Endothelial cell of umbilical vein (primary cell): ENCODE measurements around the gene ZNF462. TPM values are rescaled to one million over a fixed set of nuclear protein-coding genes. Genes with fewer than 3 reads are reported as not detected.

Experiments used
- BruUV-seq: library from RNA; stranded (reverse); fragments of 400-500 nt; replicated peaks from 2 replicates; lab custom pipeline; 2021; lab: Mats Ljungman, UMichigan
- CTCF ChIA-PET: fragments of 300-600, 350-600 bp; sonication (Branson Sonifier 250); formaldehyde crosslinking; loops from one replicate; lab custom pipeline; 2021; ENCODE audit warnings: antibody characterized with exemption, inconsistent platforms; lab: Charles Lee
- POLR2A ChIA-PET: fragments of 300-600, 350-600 bp; sonication (Branson Sonifier 250); formaldehyde crosslinking; loops from one replicate; lab custom pipeline; 2021; ENCODE audit warnings: antibody characterized with exemption, inconsistent platforms; lab: Charles Lee
- DNase-seq: peaks from one replicate; pipeline ENCODE4 v3.0.0-alpha.2; 2011; ENCODE audit warnings: low read depth, low spot score
- FAIRE-seq: peaks from 2 replicates; lab custom pipeline; 2011; peaks lifted over from hg19 to GRCh38; lab: Jason Lieb, UNC
- H2AFZ ChIP-seq: 2 replicates; pipeline ENCODE4 v1.6.0; 2012; ENCODE audit warnings: low read depth, low read length, control low read depth, inconsistent platforms
- H3K27ac ChIP-seq: 2 replicates; pipeline ENCODE4 v1.5.1; 2011; ENCODE audit warnings: low read depth, mild to moderate bottlenecking, control low read depth, low read length, moderate library complexity; ENCODE audit not compliant: insufficient read depth
- H3K27me3 ChIP-seq, 2 experiments: 2 replicates each; pipeline versions ENCODE4 v1.6.0 to v1.6.1; 2011; ENCODE audit warnings: low read length in 2 of 2, mixed read lengths in 1 of 2; ENCODE audit not compliant: control insufficient read depth in 2 of 2, insufficient read depth in 2 of 2
- H3K36me3 ChIP-seq, 2 experiments: 2 replicates in 1 of 2; 3 replicates in 1 of 2; pipeline ENCODE4 v1.5.1; 2011; ENCODE audit warnings: low read length in 2 of 2, mild to moderate bottlenecking in 1 of 2, moderate library complexity in 1 of 2; ENCODE audit not compliant: control insufficient read depth in 2 of 2, insufficient read depth in 2 of 2; ENCODE audit errors: extremely low read depth in 1 of 2
- H3K4me1 ChIP-seq: 3 replicates; pipeline ENCODE4 v1.5.1; 2011; ENCODE audit warnings: mild to moderate bottlenecking, low read length; ENCODE audit not compliant: control insufficient read depth, insufficient read depth; ENCODE audit errors: extremely low read depth
- H3K4me2 ChIP-seq: 2 replicates; pipeline ENCODE4 v1.6.1; 2011; ENCODE audit warnings: low read length, control low read depth, mixed read lengths; ENCODE audit not compliant: insufficient read depth
- H3K4me3 ChIP-seq, 3 experiments: fragments of 200-600 bp in 1 of 3; sonication (generic), shearing (Covaris generic) in 1 of 3; replicated peaks in 1 of 3; 2 replicates each; pipeline ENCODE4 v1.5.1; 2011 to 2016; ENCODE audit warnings: control low read depth in 3 of 3, low read length in 3 of 3, mild to moderate bottlenecking in 2 of 3, inconsistent platforms in 1 of 3, low read depth in 1 of 3, moderate library complexity in 1 of 3; ENCODE audit not compliant: insufficient read depth in 1 of 3
- H3K79me2 ChIP-seq: 2 replicates; pipeline ENCODE4 v1.6.0; 2012; ENCODE audit warnings: low read length, inconsistent platforms; ENCODE audit not compliant: control insufficient read depth, insufficient read depth
- H3K9ac ChIP-seq: replicated peaks from 2 replicates; pipeline ENCODE3; 2011; ENCODE audit warnings: low read length, control low read depth; ENCODE audit not compliant: insufficient read depth; ENCODE audit errors: extremely low read depth
- H3K9me1 ChIP-seq: replicated peaks from 3 replicates; pipeline ENCODE4 v1.6.0; 2011; ENCODE audit warnings: mild to moderate bottlenecking, low read length; ENCODE audit not compliant: control insufficient read depth, insufficient read depth; ENCODE audit errors: extremely low read depth
- H3K9me3 ChIP-seq: replicated peaks from 2 replicates; pipeline ENCODE4 v1.5.1; 2012; ENCODE audit warnings: low read length, inconsistent platforms; ENCODE audit not compliant: control insufficient read depth, insufficient read depth
- H4K20me1 ChIP-seq: replicated peaks from 2 replicates; pipeline ENCODE3; 2011; ENCODE audit warnings: mild to moderate bottlenecking, low read length; ENCODE audit not compliant: control insufficient read depth, insufficient read depth; ENCODE audit errors: extremely low read depth
- CTCF ChIP-seq, 2 donors: IDR thresholded peaks; 1 replicate in 1 of 2; 2 replicates in 1 of 2; pipeline ENCODE4 v1.5.1; 2011; ENCODE audit warnings: low read length in 2 of 2, mild to moderate bottlenecking in 2 of 2, moderate library complexity in 2 of 2, control low read depth in 1 of 2, inconsistent platforms in 1 of 2, low read depth in 1 of 2; ENCODE audit not compliant: insufficient read depth in 1 of 2; ENCODE audit errors: extremely low read depth in 1 of 2
- EZH2 ChIP-seq: IDR thresholded peaks from 2 replicates; pipeline ENCODE4 v1.6.1; 2012; ENCODE audit warnings: borderline replicate concordance, low read depth, mild to moderate bottlenecking, moderate library complexity, low read length, inconsistent platforms; ENCODE audit not compliant: severe bottlenecking
- FOS ChIP-seq: IDR thresholded peaks from 2 replicates; pipeline ENCODE4 v1.6.1; 2011; ENCODE audit warnings: mild to moderate bottlenecking, low read length, moderate library complexity, borderline replicate concordance; ENCODE audit not compliant: insufficient read depth
- GATA2 ChIP-seq: IDR thresholded peaks from 2 replicates; pipeline ENCODE4 v1.7.0; 2011; ENCODE audit warnings: low read depth, mild to moderate bottlenecking, moderate library complexity, mixed read lengths, low read length; ENCODE audit not compliant: insufficient read length, insufficient read depth
- JUN ChIP-seq: IDR thresholded peaks from 2 replicates; pipeline ENCODE4 v1.6.1; 2011; ENCODE audit warnings: borderline replicate concordance, low read depth; ENCODE audit not compliant: insufficient read length, insufficient read depth
- MAX ChIP-seq: IDR thresholded peaks from 2 replicates; pipeline ENCODE4 v1.6.1; 2011; ENCODE audit not compliant: insufficient read depth, insufficient read length
- MYC ChIP-seq: IDR thresholded peaks from one replicate; pipeline ENCODE4 v1.6.1; 2011; ENCODE audit warnings: mild to moderate bottlenecking, low read depth, low read length
- POLR2A ChIP-seq: IDR thresholded peaks from 2 replicates; pipeline ENCODE4 v1.6.1; 2012; ENCODE audit warnings: low read depth, mild to moderate bottlenecking, control low read depth, low read length
- POLR2AphosphoS5 ChIP-seq: IDR thresholded peaks from 2 replicates; pipeline ENCODE4 v1.6.1; 2012; ENCODE audit warnings: low read depth, mild to moderate bottlenecking, control low read depth, low read length, moderate library complexity; ENCODE audit not compliant: insufficient read depth
- dilution Hi-C: fragments of 300-500 bp; cut with MboI; formaldehyde crosslinking; loops from one replicate; pipeline ENCODE4 v1.15.0; 2019; ENCODE audit warnings: low sequenced_read_pairs; ENCODE audit not compliant: extremely low pct_ligation_motif_present
- intact Hi-C: fragments of 100-400 bp; cut with micrococcal nuclease; formaldehyde crosslinking; loops from one replicate; pipeline ENCODE4 v1.10.0; 2022
- polyA plus RNA-seq, 4 experiments: library from polyadenylated mRNA; depleted of rRNA in 3 of 4; stranded (reverse) in 3 of 4; unstranded in 1 of 4; fragments of >200 nt; gene quantifications; 2 replicates each; pipeline versions ENCODE4 v1.2.1 to v1.2.3, GENCODE V29; 2011 to 2012; ENCODE audit warnings: missing spikeins in 1 of 4
- total RNA-seq: library from RNA; stranded (reverse); gene quantifications from 2 replicates; pipeline ENCODE4 v1.2.3, GENCODE V29; 2021

The ZNF462 gene
- total and polyA plus RNA-seq, 2 donors (not counting 3 experiments of a cell fraction or from before 2014, with no cell fraction given), result 6.2 to 24.7 TPM

GRCh38 chr9:106875529-106875928 lies 12.6 kb downstream of the ZNF462 start:
- Histone ChIP-seq H3K9me3 (no peaks in the 10 kb centered on the region), H4K20me1 (no peaks in the 10 kb centered on the region), H3K36me3 (no peaks in the 10 kb centered on the region), H3K4me2 (no peak overlapping the region), H3K79me2 (peaks cover 2% of the 10 kb centered on the region), H3K9ac (no peak overlapping the region), H3K4me1 (peaks cover 9% of the 10 kb centered on the region), H2AFZ (no peak overlapping the region), H3K27me3 (no peaks in the 10 kb centered on the region), H3K4me3 (no peak overlapping the region), H3K27ac (no peak overlapping the region), H3K9me1 (no peaks in the 10 kb centered on the region)
- FAIRE-seq (no peak), DNase-seq (no peak)
- dilution Hi-C loops, result no loop called here
- no peak for TF ChIP-seq MAX
- intact Hi-C loops, result no loop called here
- CTCF ChIA-PET, result no interaction called here
- POLR2A ChIA-PET, result no interaction called here
- no TSS peak for BruUV-seq

GRCh38 chr9:106877345-106877744 lies 14.4 kb downstream of the ZNF462 start:
- H3K36me3 ChIP-seq, result no peaks in the 10 kb centered on the region
- dilution Hi-C loops, result no loop called here
- H2AFZ ChIP-seq, result no peak overlapping the region
- ChIA-PET CTCF (interaction anchor here (0.8 to 1.7 kb wide), 2 partner anchors 10 to 13 kb away, joined by 3 read pairs; no protein-coding TSS in a partner anchor), POLR2A (no interaction called here)
- intact Hi-C loops, result no loop called here
- H3K79me2 ChIP-seq, result peaks cover 2% of the 10 kb centered on the region
- no peaks in the 10 kb centered on the region for H3K9me3 ChIP-seq
- no peaks in the 10 kb centered on the region for H3K9me1 ChIP-seq
- TF ChIP-seq MYC (no peak), POLR2A (no peak), POLR2AphosphoS5 (no peak), FOS (no peak), EZH2 (no peak), GATA2 (no peak), CTCF (IDR thresholded peaks at IDR 0.05; ENCODE audit: extremely low read depth in 1 of 2, insufficient read depth in 1 of 2, low read depth in 1 of 2, low read length in 2 of 2) (no peak), JUN (no peak), MAX (no peak)
- peaks cover 9% of the 10 kb centered on the region for H3K4me1 ChIP-seq
- no peak overlapping the region for H3K4me2 ChIP-seq
- H4K20me1 ChIP-seq, result no peaks in the 10 kb centered on the region
- FAIRE-seq, result no peak
- no TSS peak for BruUV-seq
- H3K9ac ChIP-seq, result no peak overlapping the region
- H3K27me3 ChIP-seq, result no peaks in the 10 kb centered on the region
- no peak for DNase-seq
- no peak overlapping the region for H3K4me3 ChIP-seq
- H3K27ac ChIP-seq, result no peak overlapping the region
